NCI-H82 (cell line): Measurements from ENCODE around the gene PLGRKT.
"Not testable (repeated sequence)": the region's sequence is repeated elsewhere in the genome, so short reads cannot be mapped to it uniquely, and the experiment has no call there.

ENCODE experiments used
- DNase-seq: peaks from one replicate; lab custom pipeline; 2025; lab: John Stamatoyannopoulos, UW

PLGRKT gene

DNA sequence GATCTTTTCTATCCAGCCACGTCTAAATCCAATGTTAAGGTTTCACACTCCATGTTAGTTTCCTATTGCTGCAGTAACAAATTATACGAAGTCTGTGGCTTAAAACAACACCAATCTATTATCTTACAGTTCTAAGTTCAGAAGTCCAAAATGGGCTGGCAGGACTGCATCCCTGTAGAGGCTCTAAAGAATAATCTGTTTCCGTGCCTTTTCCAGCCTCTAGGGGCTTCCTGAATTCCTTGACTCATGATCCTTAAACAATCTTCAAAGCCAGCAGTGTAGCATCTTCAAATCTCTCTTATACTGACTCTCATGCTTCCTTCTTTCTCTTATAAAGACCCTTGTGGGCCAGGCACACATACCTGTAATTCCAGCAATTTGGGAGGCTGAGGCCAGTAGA is 6.8 kb downstream of the PLGRKT start:
- no peak for DNase-seq

DNA sequence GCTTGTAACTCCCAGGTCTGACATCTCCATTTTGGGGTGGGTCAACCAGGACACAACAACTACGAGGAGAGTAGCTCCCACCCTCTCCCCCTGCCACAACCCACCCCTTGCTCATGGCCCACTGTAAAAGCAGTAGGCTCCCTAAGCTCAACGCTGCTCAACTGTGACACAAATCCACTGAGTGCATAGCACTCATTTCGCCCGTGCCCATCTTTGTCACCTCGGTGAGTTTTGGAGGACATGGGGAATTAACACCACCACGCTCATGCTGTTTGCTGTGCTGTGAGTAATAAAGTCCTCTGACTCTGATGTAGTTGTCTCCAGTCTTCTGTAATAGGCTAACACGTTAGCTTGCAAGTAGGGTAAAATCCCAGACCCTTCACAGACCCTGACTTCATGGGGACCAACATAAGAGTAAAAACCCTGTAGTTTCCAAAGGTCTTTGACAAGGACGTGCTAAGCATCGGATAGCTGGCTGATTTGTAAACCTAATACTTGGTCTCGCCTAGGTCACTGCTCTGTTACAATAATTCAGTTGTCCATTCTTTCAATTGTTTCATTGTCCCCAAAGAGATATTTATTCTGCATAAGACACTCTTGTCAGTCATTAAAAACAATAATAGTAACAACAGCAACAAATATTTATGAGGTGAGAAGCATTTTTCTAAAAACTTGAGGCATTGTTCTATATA is 7.7 kb downstream of the PLGRKT start:
- DNase-seq, result no peak

DNA sequence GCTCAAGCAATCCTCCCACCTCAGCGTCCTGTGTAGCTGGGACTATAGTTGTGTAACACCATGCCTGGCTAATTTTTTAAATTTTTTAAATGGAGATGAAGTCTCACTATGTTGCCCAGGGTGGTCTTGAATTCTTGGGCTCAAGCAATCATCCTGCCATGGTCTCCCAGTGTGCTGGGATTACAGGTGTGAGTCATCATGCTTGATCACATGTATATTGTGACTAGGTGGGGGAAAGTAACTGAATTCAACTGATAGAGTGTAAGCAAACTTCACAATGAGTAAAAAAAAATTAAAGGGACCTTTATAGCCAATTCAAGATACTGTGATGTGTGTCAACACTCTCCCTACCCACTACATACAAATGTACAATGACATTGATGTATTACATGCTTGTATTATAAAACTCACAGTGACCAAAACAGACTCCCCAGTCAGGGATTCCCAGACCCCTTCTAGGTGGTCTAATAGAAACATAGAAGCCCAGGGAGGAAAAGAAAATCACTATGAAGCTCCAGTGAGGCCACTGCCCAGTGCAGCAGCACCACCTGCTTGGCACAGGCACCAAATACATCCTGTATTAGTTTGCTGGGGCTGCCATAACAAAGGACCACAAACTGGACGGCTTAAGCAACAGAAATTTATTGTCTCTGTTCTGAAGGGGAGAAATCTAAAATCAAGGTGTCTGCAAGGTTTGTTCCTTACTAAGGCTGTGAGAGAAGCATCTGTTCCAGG is 8.8 kb downstream of the PLGRKT start:
- DNase-seq, result no peak

DNA sequence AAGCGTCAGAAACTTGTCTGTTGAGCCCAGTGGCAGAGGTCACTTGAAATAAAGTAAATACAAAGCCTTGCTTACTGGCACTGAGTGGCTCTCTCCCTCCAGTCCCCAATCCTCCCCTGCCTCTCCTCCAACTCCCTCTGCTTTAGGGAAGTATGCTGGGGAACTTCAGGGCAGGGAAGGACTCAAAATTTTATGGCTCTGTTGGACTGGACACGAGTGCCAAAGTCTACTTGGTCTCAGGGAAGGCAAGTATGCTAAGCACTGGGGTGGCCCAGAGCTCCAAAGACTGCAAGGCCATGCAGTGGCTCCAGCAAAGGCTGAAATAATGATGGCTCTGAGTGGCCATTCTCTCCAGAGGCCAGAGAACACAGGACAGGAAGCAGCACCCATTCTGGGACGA is 9.6 kb downstream of the PLGRKT start:
- DNase-seq, result no peak

DNA sequence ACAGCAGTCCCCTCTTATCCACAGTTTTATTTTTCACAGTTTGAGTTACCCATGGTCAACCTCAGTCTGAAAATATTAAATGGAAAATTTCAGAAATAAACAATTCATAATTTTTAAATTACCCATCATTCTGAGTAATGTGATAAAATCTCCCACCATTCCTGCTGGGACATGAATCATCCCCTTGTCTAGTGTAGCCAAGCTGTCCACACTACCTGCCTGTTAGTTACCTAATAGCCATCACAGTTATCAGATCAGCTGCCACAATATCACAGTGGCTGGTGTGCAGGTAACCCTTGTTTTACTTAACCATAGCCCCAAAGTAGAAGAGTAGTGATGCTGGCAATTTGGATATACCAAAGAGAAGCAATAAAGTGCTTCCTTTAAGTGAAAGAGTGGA is 10.7 kb downstream of the PLGRKT start:
- no peak for DNase-seq

DNA sequence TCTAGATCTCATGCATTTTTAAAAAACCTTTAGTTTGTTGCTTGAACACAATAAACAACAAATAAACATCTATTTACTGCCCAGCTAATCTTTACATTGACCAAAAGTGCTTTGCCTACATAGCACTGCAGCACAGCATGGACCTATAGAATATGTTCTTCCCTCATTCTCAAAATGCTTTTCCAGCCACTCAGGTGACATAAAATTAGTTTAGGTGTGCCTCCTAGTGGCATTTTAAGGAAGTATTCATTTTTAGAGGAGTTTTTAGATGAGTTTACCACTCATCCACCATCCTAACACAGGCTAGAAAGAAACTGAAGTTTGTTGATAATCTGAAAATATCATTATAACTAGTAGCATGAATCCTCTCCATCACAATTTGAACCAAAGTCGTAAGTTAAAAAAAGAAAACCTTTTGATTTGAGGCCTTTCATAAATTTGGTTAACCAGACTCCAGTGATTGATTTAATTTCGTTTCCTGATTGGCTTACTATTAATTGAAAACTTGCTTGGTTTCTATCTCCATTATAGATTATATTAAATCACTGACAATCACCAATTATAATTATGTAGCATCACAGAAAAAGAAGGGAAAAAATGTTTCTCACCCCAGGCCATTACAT is 12.6 kb downstream of the PLGRKT start:
- peak; percentile 52 for DNase-seq

DNA sequence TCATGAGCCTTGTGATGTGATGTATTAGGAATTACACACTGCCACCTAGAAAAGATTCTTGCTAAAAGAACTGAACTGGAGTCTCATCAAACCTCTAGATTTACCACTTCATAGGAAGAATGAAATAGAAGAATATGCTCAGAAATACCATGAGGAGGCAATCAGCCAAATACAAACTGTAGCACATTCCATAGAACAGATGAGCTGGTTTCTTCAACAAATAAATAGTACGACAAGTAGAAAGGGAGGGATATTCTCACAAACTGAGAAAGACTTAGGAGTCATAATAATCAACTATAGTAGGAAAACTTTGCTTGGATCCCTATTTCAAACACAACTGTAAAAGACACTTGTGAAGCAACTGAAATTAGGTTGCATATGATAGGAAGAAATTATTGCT is 15.4 kb downstream of the PLGRKT start:
- no peak for DNase-seq

DNA sequence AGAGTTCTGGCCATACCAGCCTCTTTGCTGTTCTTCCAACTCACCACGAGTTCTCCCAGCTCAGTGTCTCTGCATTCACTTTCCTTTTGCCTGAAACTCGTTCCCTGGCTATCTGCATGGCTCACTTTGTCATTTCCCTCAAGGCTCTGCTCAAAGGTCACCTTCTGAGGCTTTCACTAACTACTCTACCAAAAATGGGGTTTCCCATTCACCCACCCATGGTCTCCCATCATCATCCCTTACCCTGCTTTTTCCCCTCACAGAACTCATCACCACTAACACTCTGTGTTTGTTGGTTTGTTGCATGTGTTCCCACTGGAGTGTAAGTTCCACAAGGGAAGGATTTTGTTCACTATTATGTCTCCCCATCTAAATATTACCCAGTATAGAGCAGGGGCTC is 16.6 kb downstream of the PLGRKT start:
- no peak for DNase-seq

DNA sequence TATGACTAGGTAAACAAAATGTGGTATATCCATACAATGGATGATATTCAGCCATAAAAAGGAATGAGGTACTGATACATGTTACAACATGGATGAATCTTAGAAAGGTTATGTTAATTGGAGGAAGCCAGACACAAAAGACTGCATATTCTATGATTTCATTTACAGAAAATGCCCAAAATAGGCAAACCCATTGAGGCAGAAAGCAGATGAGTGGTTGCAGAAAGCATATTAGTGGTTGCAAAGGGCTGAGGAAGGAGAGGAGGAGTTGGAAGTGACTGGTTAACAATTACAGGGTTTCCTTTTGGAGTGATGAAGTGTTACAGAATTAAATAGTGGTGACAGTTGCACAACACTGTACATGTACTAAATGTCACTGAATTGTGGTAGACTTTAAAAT is 17.7 kb downstream of the PLGRKT start:
- no peak for DNase-seq

DNA sequence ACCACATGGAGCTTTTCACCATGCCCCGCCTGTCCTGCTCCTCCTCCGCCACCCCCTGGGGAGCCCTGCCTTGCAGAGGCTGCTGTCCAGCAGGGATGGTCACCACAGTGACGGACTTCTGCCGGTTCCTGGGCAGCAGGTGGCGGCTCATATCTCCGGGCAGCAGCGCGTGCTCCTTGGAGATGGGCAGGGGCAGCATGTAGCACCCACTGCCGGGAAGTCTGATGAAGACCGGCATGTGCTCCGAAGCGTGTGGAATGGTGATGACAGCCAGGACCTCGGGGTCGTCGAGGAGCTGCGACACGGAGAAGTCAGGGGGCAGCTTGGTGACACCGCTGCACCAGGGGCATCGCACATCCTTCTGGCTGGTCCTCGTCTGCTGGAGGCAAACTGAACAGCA is 19.2 kb downstream of the PLGRKT start:
- no peak for DNase-seq

DNA sequence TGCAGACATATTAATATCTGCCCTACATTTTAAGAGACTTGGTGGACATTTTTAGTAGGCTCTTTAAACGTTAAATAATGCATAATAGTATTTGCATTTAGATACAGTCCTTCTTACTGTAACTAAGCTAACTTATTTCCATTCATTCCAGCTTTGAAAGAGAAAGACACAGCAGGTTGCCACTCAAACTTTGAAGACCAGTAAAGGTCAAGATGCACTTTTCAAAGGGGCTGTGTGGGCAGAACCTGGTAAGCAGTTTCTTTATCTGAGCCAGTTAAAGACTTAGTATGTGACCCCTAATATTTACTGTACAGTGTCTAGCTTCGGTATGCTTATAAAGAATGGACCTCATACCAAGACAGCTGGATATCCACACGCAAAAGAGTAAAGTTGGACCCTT is 20.8 kb downstream of the PLGRKT start:
- no peak for DNase-seq

DNA sequence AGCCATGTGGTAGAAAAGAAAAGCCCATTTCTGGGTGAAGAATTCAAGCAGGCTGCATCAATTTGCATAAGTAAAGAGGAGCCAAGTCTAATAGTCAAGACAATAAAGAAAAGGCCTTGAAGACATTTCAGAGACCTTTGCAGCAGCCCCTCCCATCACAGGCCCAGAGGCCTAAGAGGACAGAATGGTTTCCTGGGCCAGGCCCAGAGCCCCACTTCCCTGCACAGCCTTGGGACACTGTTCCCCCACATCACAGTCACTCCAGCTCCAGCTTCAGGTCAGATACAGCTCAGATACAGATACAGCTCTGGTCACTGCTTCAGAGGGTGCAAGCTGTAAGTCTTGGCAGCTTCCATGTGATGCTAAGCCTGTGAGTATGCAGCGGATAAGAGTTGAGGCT is 29.1 kb downstream of the PLGRKT start:
- DNase-seq, result no peak

DNA sequence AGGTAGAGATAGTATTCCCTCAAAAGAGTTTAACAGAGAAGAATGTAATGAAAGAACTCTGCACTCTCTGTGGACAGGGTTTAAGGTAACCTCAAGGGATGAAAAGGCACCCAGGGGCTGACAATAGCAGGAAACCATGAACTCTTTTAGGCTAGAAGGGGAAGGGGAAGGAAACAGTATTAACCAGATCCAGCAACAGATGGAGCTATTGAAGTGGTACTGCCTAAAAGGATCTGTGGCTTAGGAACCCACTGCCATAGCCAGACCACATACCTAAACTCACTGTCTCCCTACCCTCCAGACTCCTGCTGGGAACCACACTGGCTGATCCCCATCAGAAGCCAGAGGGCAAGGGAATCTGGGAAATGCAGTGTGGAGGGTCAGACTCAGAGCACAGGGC is 35.5 kb downstream of the PLGRKT start:
- peak; percentile 89 for DNase-seq

DNA sequence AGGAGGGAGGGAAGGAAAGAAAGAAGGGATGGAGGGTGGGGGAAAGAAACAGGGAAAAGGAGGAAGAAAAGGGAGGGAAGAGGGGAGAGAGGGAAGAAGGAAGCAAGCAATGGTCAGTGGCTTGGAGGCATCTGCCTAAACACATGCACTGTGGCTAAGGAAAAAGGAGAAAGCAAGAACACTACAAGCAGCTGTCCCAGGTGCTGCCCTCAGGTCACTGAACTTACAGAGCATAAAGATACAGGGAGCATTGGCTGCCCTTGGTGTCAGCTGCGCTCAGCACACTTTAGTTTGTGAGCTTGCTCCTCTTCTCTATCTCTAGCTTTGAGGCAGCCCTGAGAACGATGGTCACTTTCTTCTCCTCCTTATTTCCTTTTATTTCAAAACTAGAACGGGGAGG is 40.2 kb downstream of the PLGRKT start:
- DNase-seq, result not testable (repeated sequence)

DNA sequence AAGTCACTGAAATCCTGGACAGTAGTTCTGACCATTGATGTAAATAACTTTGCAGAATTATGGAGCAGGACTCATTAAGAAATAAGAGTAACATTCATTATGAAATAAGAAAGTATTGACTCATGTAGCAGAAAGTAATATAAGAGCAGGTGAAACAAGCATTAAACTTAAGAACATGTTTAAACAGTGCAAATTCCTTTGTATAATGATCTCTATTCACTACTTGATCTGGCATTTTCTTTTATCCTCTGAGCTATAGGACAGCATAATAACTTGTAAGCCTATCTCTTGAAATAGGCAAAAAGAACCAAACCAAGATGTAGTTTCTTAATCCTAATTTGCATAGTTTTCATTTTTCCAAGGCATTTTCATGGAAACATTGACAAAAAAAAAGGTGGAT is 42.3 kb downstream of the PLGRKT start:
- DNase-seq, result no peak

DNA sequence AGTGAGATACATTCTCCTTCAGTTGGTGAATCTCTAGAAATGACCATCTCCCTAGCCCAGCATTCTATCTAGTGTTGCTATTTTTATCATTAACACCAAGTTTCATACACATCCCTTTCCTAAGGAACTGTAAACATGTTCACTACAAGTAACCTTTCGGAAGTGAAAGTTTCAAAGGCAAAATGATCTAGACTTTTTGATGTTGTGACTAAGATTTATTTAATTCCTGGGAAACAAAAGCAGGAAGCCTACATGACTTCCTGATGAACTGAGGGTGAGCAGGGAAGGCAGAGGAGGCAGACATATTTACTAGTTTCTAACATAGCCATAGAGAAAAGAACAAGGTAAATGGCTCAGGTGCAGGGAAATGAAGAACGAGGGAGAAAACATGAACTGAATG is 43.7 kb downstream of the PLGRKT start:
- not testable (repeated sequence) for DNase-seq

DNA sequence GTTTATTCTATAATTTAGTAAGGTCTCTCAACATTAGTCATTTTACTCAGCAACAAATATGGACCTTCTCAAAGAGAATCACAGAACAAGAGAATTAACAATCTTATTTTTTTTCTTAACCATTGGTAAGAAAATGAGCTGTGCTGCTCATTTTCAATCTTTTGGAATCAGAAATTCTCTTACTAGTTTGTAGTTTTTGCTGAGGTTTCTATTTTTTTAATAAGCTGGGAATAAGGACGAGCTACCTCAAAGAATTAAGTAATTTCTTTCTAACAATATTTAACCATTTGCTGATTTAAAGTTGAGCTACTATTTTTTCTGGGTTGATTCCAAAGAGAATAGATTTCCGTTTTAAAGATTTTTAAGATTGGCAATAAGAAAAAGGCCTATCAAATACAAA is 44.2 kb downstream of the PLGRKT start:
- DNase-seq, result no peak

DNA sequence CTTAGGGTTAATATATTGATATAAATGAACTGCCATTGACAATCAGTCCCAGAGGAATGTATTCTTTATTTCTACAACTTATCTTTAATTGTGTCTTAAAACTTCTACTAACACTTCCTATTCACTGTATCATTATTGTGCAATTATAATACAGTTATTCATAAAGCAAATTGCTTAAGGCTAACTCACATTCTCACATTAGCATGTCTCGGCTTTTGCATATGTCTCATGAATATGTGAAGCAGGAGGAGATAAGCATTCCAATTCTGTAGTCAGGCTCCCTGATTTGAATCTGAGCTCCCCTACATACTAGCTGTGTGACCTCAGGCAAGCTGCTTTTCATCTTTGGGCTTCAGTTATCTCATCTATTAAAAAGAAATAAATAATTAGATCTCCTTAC is 45.4 kb downstream of the PLGRKT start:
- DNase-seq, result no peak

DNA sequence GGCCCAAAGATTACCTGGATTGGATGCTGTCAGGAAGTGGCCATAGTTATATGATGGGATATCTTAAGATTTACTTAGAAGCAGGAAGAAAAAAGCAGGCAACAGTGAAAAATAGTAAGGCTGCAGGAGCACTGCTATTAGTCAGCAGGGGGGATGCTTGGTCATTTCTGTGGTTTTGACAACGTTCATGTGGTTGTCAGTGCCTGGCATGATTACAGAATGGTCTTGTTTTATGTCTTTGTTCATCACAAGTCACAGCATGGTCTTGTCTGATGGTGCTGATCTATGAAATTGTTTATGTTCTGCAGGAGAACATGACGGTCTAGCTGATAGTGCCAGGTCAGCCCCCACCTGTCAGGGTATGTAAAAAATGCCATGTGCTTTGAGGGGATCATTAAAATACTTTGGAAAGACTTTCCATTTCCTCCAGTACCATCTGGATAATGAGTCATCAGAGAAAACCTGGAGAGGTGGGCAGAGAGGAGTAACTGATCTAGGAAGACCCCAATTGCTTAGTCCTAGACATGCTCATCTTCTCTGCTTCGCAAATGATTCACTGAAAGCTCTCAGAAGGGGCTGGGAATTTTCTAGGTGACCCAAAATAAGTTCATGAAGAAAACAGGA is 48.5 kb downstream of the PLGRKT start:
- DNase-seq, result no peak

DNA sequence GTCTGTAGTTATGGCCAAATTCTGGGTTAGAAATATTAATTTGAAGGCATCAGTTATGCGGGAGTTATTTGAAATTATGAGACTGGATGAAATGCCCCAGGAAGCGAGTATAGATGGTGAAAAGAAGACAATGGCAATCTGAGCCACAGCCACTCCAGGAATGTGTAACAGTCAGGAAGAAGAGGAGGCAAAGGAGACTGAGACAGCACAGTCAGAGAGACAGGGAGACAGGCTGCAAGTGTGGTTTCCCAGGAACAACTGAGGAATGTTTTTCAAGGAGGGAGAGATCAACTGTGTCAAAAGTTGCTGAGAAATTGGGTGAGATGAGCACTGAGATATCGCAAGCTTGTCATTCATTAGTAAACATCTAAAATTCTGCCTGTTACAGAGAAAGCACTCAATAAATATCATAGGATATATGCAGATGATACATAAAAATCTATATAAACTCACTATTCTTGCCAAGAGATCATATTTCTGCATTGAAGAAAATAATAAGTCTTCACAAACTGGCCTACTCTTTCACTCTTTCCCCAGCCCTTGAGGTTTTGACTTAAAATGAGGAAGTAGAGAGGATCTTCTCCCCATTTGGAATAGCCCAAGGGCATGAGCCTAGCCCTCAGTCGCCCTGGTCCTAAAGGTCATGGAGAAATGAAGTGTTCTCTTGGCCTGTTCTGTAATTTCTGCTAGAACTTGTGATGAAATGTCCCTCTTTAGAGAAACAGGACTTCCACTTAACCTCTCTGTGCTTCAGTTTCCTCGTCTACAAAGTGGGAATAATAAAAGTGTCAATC is 49.5 kb downstream of the PLGRKT start:
- no peak for DNase-seq

DNA sequence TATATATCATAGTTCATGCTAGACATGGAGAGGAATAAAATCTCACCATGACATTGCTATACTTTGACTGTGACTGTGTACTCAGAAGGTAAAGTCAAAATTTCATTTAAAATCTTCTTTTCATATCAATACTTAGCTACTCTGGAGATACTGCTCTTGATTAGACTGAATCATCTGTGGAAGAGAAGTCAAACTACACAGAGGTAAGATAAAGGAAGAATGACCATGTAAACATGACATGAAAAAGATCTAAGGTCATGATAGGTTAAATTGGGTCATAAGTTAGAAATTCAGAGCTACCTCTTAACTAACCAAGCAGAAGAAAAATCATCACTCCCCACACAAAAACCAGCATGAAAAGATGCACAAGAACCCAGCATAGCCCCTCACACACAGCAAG is 53.3 kb downstream of the PLGRKT start:
- DNase-seq, result no peak

DNA sequence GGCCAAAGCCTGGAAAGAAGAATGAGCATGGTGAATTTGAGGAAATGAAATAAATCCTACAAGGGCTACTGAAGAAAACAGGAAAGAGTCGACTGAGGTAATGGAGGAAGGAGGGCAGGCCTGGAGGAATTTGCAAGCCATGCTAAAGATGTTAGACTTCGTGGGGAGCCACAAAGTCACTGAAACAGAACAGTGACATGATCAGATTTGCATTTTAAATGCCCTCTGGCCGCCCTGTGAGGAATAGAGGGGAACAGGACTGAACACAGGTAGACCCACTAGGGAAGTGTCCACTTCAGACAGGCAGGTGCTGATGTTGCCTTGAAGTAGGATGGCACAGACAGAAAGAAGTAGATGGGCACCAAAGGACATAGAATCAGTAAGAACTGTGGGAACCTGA is 55.2 kb downstream of the PLGRKT start:
- no peak for DNase-seq
